DND-41 (cell line): ENCODE results near the gene PRODH.
"Not testable (repeated sequence)": the region's sequence is repeated elsewhere in the genome, so short reads cannot be mapped to it uniquely, and the experiment has no call there.

Experiments
- EZH2 ChIP-seq: IDR thresholded peaks from 3 replicates; pipeline ENCODE4 v1.6.1; 2012; ENCODE audit warnings: borderline replicate concordance, low read depth, mild to moderate bottlenecking, moderate library complexity, low read length, inconsistent platforms; ENCODE audit not compliant: severe bottlenecking
- TF ChIP-seq, protein P1 (sequence below): IDR thresholded peaks from 2 replicates; pipeline ENCODE4 v1.5.1; 2012; ENCODE audit warnings: borderline replicate concordance, low read length, moderate library complexity, mild to moderate bottlenecking; ENCODE audit not compliant: poor library complexity, severe bottlenecking; ENCODE audit errors: extremely low read depth

GRCh38 chr22:18947105-18947504 is 11.0 kb upstream of the PRODH start:
- TF ChIP-seq, protein P1, sequence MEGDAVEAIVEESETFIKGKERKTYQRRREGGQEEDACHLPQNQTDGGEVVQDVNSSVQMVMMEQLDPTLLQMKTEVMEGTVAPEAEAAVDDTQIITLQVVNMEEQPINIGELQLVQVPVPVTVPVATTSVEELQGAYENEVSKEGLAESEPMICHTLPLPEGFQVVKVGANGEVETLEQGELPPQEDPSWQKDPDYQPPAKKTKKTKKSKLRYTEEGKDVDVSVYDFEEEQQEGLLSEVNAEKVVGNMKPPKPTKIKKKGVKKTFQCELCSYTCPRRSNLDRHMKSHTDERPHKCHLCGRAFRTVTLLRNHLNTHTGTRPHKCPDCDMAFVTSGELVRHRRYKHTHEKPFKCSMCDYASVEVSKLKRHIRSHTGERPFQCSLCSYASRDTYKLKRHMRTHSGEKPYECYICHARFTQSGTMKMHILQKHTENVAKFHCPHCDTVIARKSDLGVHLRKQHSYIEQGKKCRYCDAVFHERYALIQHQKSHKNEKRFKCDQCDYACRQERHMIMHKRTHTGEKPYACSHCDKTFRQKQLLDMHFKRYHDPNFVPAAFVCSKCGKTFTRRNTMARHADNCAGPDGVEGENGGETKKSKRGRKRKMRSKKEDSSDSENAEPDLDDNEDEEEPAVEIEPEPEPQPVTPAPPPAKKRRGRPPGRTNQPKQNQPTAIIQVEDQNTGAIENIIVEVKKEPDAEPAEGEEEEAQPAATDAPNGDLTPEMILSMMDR: not testable (repeated sequence)
- TF ChIP-seq EZH2: not testable (repeated sequence)
